ENCODE data around the gene AKR1B1. TPM values are rescaled to one million over a fixed set of nuclear protein-coding genes. Genes with fewer than 3 reads are reported as not detected.

AKR1B1 gene
- total and polyA plus RNA-seq, 2 of the 4 experiments (the other 2 are of a cell fraction) = 90.9 to 201 TPM

DNA sequence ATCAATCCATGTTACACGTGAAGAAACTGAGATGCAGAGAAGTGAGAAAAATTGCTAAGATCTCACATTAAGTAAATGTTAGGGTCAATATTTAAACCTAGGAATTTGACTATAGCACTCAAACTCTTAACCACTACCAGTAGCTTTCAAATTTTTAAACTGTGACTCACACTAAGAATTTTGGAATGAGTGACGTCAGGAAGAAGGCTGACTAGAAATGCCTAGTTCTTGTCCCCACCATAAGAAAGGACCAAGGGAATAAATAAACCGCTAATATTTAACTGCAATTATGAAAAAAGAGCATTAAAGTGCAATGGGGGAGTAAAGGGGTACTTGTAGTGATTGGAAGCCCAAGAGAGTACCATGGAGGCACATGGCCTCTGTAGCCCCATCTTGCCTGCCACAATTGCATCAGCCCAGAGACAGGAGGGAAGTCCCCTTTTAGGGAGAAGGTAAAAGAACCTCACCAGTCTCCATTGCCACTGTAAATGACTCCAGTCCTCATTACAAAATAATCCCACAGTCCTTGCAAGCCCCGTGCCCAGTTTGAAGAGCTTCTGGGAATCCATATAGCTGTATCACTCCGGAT lies 3.5 kb upstream of the AKR1B1 start:
- peak; percentile 48 for ATAC-seq (ENCODE audit: low read depth)

More for the DNA sequence above, 3.5 kb upstream of the AKR1B1 start:
- peak overlapping the region; percentile 99 for H2BK120ac ChIP-seq (ENCODE audit: low read depth, low read length)
- 0 out of 2 replicates have a peak overlapping the region, but pooled peaks have one; percentile 44 for H3K4me2 ChIP-seq (ENCODE audit: low read depth, low read length)
- 0 out of 2 replicates have a peak overlapping the region, but pooled peaks have one; percentile 14 for H3K56ac ChIP-seq (ENCODE audit: extremely low read depth, insufficient read depth, low read length)
- peak overlapping the region; percentile 98 for H2BK20ac ChIP-seq (ENCODE audit: low read depth, low read length)
- no peaks in the 10 kb centered on the region for H4K20me1 ChIP-seq (ENCODE audit: insufficient read depth, low read length)
- BruUV-seq (replicated peaks) = no TSS peak
- H2AK5ac ChIP-seq (ENCODE audit: low read depth, low read length) = peak overlapping the region; percentile 92
- peaks cover 5 to 16% of the 10 kb centered on the region in 2 experiments for H3K79me1 ChIP-seq (ENCODE audit: low read depth in 1 of 2, low read length in 2 of 2)
- H3K9me1 ChIP-seq (ENCODE audit: insufficient read depth, low read length) = peaks cover 19% of the 10 kb centered on the region
- peak overlapping the region; percentile 64; the same call in 1 of the 2 replicates for H3K27ac ChIP-seq (ENCODE audit: insufficient read depth, low read length)
- 83% methylated on average over 2 of the region's 5 CpGs; no CpG with 5 or more reads in 1 of the 2 experiments for WGBS, 2 experiments (ENCODE audit: extremely low coverage in 2 of 2, insufficient read length in 1 of 2)
- dilution Hi-C loops (cut with HindIII; ENCODE audit: low sequenced_read_pairs, unreplicated experiment) (no loop called here), intact Hi-C loops (cut with micrococcal nuclease) (no loop called here), in situ Hi-C loops (cut with MboI; ENCODE audit: low sequenced_read_pairs) (no loop called here)
- TF ChIP-seq FOS (IDR thresholded peaks at IDR 0.05; ENCODE audit: low read depth, low read length) (peak; percentile 69; the same call in 1 of the 2 replicates), CEBPB (IDR thresholded peaks at IDR 0.05; ENCODE audit: low read depth, low read length) (0 out of 2 replicates have a peak, but pooled peaks have one; percentile 11), BHLHE40 (IDR thresholded peaks at IDR 0.05; ENCODE audit: low read depth, low read length) (0 out of 2 replicates have a peak, but pooled peaks have one; percentile 27)
- TF ChIP-seq, protein P1, sequence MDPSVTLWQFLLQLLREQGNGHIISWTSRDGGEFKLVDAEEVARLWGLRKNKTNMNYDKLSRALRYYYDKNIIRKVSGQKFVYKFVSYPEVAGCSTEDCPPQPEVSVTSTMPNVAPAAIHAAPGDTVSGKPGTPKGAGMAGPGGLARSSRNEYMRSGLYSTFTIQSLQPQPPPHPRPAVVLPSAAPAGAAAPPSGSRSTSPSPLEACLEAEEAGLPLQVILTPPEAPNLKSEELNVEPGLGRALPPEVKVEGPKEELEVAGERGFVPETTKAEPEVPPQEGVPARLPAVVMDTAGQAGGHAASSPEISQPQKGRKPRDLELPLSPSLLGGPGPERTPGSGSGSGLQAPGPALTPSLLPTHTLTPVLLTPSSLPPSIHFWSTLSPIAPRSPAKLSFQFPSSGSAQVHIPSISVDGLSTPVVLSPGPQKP (IDR thresholded peaks at IDR 0.05; ENCODE audit: borderline replicate concordance, low read depth, low read length) = no peak
- TF ChIP-seq, protein P2, sequence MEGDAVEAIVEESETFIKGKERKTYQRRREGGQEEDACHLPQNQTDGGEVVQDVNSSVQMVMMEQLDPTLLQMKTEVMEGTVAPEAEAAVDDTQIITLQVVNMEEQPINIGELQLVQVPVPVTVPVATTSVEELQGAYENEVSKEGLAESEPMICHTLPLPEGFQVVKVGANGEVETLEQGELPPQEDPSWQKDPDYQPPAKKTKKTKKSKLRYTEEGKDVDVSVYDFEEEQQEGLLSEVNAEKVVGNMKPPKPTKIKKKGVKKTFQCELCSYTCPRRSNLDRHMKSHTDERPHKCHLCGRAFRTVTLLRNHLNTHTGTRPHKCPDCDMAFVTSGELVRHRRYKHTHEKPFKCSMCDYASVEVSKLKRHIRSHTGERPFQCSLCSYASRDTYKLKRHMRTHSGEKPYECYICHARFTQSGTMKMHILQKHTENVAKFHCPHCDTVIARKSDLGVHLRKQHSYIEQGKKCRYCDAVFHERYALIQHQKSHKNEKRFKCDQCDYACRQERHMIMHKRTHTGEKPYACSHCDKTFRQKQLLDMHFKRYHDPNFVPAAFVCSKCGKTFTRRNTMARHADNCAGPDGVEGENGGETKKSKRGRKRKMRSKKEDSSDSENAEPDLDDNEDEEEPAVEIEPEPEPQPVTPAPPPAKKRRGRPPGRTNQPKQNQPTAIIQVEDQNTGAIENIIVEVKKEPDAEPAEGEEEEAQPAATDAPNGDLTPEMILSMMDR (conservative IDR thresholded peaks at IDR 0.05; ENCODE audit: low read depth, low read length) = no peak
- H3K27me3 ChIP-seq (ENCODE audit: control insufficient read depth, insufficient read depth, low read length) = no peaks in the 10 kb centered on the region
- H2AFZ ChIP-seq (replicated peaks; ENCODE audit: low read length, poor library complexity) = peak overlapping the region; percentile 72
- H3K4ac ChIP-seq (ENCODE audit: low read depth, low read length) = peak overlapping the region; percentile 97
- H3K23ac ChIP-seq (ENCODE audit: low read depth, low read length) = peak overlapping the region; percentile 67; the same call in 1 of the 2 replicates
- H3K18ac ChIP-seq (ENCODE audit: low read depth, low read length) = peak overlapping the region; percentile 93
- ChIA-PET CTCF (no interaction called here), POLR2A (ENCODE audit: unreplicated experiment) (no interaction called here)
- H3K9ac ChIP-seq (ENCODE audit: low read depth, low read length) = no peak overlapping the region
- H2BK15ac ChIP-seq (ENCODE audit: low read depth, low read length) = peak overlapping the region; percentile 86; the same call in 2 of the 3 replicates
- peak overlapping the region; percentile 67 for H3K14ac ChIP-seq (replicated peaks; ENCODE audit: low read depth, low read length)
- H3K4me1 ChIP-seq (ENCODE audit: control insufficient read depth, insufficient read depth, low read length) = peaks cover 14% of the 10 kb centered on the region
- H4K91ac ChIP-seq (ENCODE audit: insufficient read depth, low read depth, low read length) = peak overlapping the region; percentile 92
- peaks cover 8% of the 10 kb centered on the region for H3K9me3 ChIP-seq (ENCODE audit: control insufficient read depth, insufficient read depth, low read length)
- peak overlapping the region; percentile 58 to 67; a peak in 3 of 4 replicates for H4K8ac ChIP-seq (ENCODE audit: low read depth in 2 of 2, low read length in 2 of 2)
- no peaks in the 10 kb centered on the region for H3K36me3 ChIP-seq (ENCODE audit: control insufficient read depth, insufficient read depth, low read length)
- H4K5ac ChIP-seq (ENCODE audit: low read depth, low read length) = no peak overlapping the region; the same call in 1 of the 2 replicates
- H2AK9ac ChIP-seq (replicated peaks; ENCODE audit: low read depth, low read length, poor library complexity) = peak overlapping the region; percentile 70
- H2BK5ac ChIP-seq (ENCODE audit: low read depth, low read length, poor library complexity, severe bottlenecking) = peak overlapping the region; percentile 82
- DNase-seq = peak; percentile 87
- no peak overlapping the region for H3K4me3 ChIP-seq (ENCODE audit: insufficient read depth, low read depth, low read length)

Data from IMR-90 (cell line).